GM19099 (cell line): ENCODE measurements around the gene HIBADH.

ENCODE experiments used
- POLR2A ChIP-seq: IDR thresholded peaks from 3 replicates; pipeline ENCODE4 v1.6.1; 2011; ENCODE audit warnings: low read depth; ENCODE audit not compliant: insufficient read length; ENCODE audit errors: extremely low read depth

The HIBADH gene

GRCh38 chr7:27555670-27556069, 107.0 kb downstream of the HIBADH start:
- TF ChIP-seq POLR2A = no peak

DNA sequence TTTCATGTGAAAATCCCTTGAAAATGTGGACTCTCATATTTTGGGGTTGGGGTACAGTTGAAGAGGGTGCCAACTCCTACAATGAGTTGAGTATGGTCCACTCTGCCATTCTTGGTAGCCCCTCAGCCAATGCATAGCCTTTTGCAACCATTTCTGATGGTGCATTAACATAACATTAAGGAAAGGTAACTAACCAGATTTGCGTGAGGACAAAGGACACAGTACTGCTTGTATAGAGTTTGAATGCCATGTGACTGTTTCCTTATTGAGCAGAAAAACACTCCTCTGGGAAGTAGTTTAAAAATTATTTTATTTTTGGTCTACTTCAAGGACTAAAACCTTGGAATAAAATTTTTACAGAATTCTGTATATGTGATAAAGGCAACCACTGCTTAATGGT, 107.9 kb downstream of the HIBADH start:
- TF ChIP-seq POLR2A = no peak

GRCh38 chr7:27553273-27553672, 109.4 kb downstream of the HIBADH start:
- TF ChIP-seq POLR2A = no peak

- no peak for TF ChIP-seq POLR2A
Measured at GRCh38 chr7:27551803-27552400, 110.8 kb downstream of the HIBADH start.

DNA sequence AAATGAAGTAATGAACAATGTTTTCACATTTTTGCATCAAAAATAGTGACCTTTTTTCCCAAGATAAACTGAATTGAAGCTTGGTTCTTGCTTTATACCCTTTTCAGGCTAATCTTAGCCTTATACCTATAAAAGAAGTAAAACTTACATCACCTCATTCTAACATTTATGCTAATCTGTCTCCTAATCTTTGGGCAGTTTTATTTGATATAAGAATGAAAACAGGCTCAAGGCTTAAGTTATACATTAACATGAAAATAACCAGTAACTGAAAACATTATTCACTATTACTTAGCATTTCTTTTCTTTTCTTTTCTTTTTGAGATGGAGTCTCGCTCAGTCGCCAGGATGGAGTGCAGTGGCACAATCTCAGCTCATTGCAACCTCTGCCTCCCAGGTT, 113.1 kb downstream of the HIBADH start:
- no peak for TF ChIP-seq POLR2A

DNA sequence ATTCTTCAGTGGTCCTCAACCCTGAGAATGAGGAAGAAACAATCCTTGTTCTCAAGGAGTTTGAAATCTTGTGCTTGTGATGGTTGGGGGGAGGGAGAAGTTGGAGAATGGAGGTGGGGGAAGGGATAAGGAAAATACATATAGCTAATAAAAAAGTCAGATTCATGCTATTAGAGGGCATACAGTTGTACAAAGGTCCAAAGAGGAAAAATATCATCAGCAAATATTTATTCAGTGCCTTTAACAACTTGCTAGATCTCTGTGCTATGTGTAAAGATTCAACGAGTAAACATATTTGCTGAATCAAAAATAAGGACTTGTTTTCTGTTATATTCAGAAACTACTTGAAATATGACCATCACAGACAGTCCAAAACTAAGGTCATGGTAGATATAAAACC, 114.4 kb downstream of the HIBADH start:
- no peak for TF ChIP-seq POLR2A

- TF ChIP-seq POLR2A = no peak
Measured at GRCh38 chr7:27547401-27547800, 115.3 kb downstream of the HIBADH start.

GRCh38 chr7:27546610-27547009, 116.1 kb downstream of the HIBADH start:
- no peak for TF ChIP-seq POLR2A

- no peak for TF ChIP-seq POLR2A
Measured at GRCh38 chr7:27535795-27536194, 126.9 kb downstream of the HIBADH start.

GRCh38 chr7:27533652-27534081, 129.0 kb downstream of the HIBADH start:
- no peak for TF ChIP-seq POLR2A

GRCh38 chr7:27532314-27532713, 130.4 kb downstream of the HIBADH start:
- TF ChIP-seq POLR2A = no peak

DNA sequence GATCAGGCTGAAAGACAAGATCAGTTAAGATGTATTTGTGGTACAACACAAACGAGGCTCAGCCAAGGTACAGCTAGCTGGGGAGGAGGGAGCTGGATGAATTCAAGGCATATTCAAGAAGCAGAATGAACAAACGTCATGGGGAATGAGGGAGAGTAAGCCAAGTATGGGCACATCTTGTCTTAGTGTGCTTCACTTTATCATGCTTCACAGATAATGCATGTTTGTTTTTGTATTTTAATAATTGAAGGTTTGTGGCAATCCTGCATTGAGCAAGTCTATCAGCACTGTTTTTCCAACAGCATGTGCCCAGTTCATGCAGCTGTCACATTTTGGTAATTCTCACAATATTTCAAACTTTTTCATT, 135.4 kb downstream of the HIBADH start:
- no peak for TF ChIP-seq POLR2A

DNA sequence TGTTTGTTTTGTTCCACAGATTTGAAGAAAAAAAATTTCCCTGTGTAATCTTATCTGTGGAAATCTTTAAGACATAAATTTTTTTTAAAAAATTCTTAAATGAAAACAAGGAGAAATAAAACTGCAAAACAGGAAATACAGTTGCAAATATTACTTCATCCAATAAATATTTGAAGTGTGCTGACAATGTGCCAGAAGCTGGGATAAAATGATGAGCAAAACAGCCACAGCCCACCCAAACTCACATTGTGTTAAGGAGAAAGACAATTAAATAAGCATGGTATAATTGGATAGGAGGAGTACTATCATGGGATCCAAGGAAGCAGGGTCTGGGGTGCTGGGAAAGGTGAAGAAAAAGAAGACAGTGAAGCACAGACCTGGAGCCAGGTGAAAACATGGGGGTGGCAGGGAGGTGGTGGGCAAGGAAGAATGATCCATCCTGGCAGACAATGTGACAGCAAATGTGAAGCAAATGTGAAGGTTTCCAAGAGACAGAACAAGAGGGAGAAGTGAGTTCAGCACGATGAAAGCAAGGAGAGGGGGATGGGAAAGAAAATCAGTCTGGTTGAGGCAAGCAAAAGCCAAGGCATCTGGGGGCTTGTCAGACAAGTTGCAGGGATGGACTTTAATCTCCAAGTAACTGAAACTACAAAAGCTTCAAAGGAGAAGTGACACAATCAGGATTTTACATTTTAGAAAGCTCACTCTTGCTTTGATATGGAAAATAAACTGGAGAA, 135.9 kb downstream of the HIBADH start:
- no peak for TF ChIP-seq POLR2A

- no peak for TF ChIP-seq POLR2A
Measured at GRCh38 chr7:27526131-27526530, 136.6 kb downstream of the HIBADH start.

GRCh38 chr7:27523321-27523720, 139.4 kb downstream of the HIBADH start:
- no peak for TF ChIP-seq POLR2A

GRCh38 chr7:27522566-27522965, 140.1 kb downstream of the HIBADH start:
- no peak for TF ChIP-seq POLR2A
